ENCODE measurements around the gene SGTA.
"Not testable (repeated sequence)": the region's sequence is repeated elsewhere in the genome, so short reads cannot be mapped to it uniquely, and the experiment has no call there.

The SGTA gene

DNA sequence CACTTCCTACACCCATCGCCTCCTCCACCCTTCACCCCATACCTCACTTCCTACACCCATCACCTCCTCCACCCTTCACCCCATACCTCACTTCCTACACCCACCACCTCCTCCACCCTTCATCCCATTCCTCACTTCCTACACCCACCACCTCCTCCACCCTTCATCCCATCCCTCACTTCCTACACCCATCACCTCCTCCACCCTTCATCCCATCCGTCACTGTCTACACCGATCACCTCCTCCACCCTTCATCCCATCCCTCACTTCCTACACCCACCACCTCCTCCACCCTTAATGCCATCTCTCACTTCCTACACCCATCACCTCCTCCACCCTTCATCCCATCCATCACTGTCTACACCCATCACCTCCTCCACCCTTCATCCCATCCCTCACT lies 69.9 kb downstream of the SGTA start:
- DNase-seq (ENCODE audit: low read depth in 3 of 3), result not testable (repeated sequence)

DNA sequence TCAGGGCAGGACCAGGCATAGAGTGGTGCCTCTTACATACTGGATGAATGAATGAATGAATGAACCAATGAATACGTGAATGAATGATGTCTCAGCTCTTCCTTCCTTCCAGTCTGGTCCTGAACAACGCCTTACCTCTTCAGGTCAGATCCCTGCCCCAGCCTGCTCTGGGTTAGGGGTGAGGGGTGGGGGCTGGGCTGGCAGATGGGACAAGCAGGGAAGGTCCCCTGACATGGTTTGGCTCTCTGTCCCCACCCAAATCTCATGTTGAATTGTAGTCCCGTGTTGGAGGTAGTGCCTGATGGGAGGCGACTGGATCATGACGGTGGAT lies 71.2 kb downstream of the SGTA start:
- DNase-seq (ENCODE audit: low read depth in 3 of 3), result no peak

DNA sequence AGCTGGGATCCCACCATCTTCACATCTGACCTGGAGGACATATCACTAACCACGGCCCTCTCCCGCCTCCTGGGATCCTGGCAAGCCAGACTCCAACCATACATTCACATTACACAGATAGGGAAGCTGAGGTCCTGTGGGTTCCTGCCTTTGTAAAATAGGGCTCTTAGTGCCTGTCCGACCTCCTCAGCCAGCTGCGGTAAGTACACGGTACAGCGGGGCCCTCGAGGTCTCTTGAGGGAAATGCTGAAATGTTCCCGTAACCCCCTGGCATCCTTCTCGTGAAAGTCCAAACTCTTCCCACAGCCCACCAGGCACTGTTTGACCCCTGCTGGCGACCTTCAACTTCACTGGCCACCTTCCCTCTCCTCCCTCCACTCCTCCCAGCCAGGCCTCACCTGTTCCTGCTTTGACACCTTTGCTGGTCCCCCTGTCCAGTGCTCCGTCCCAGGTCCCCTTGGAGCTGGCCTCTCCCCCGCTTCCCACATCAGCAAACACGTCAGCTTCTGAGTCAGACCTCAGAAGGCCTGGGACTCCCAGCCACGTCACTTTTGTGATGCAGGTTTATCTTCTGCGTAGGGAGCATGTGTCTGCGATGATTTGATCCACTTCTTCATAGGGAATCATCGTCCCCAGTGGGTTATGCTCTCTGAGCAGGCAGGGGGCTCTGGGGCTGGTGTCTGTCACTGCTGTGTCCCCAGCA lies 71.8 kb downstream of the SGTA start:
- no peak for DNase-seq (ENCODE audit: low read depth in 3 of 3)

DNA sequence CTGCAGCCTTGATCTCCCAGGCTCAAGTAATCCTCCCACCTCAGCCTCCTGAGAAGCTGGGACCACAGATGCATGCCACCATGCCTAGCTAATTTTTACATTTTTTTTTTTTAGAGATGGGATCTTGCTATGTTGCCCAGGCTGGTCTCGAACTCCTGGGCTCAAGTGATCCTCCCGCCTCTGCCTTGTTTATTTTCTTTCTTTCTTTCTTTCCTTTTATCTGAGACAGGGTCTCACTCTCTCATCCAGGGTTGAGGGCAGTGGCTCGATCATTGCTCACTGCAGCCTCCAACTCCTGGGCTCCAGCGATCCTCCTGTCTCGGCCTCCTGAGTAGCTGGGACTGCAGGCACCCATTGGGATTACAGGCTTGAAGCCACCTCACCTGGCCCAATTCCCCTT lies 76.8 kb downstream of the SGTA start:
- no peak for DNase-seq (ENCODE audit: low read depth in 3 of 3)
